Measurements from ENCODE around the gene MTMR1.

MTMR1 gene

DNA sequence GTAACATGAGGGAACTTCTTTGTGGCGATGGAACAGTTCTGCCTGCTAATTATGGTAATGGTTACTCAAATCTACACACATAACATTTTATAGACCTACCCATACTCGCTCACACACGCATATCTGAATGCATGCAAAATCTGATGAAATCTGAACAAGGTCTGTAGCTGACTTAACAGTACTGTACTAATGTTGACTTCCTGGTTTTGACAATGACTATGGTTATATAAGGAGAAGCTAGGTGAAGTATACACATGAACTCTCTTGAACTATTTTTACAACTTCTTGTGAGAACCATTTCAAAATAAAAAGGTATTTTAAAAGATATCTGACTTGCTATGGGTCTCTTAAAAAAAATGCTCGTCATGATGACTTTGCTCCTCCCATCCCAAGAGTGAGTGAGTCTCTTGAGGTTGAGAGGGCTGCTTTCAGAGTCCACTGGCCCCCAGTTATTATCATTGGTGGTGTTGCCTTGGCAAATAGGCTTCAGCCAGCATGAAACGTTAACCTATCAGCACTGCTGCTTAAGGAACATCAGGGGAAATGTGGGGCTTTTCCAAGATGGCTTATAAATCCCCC is 99.8 kb downstream of the MTMR1 start:
- DNase-seq = no peak

DNA sequence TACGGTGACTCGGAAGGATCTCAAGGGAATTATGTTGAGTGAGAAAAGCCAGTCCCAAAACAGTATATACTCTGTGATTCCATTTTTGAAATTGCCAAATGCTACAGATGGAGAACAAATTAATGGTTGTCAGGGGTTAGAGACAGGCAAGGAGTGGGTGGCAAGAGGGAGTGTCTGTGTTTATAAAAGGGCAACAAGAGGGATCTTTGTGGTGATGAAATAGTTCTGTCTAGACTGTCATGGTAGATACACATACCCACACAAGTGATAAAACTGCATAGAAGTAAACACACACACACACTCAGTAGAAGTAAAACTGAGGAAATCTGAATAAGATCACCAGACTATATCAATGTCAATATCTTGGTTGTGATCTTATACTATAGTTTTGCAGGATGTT is 112.5 kb downstream of the MTMR1 start:
- no peak for DNase-seq

DNA sequence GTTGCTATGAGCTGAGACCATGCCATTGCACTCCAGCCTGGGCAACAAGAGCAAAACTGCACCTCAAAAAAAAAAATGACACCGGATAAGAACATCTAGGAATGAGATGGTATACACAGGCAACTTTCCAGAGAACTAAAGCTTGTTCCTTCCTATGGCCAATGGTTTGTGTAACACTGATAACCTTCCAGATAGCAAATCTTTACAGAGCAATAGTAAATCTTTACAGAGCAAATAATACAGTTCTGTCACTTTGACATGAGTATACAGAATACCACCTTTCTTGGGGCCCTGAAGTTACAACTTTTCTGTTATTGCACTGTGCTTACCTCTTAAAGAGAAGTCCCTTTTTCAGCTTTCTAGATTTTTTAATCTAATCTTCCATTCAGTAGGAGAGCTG is 113.6 kb downstream of the MTMR1 start:
- no peak for DNase-seq

DNA sequence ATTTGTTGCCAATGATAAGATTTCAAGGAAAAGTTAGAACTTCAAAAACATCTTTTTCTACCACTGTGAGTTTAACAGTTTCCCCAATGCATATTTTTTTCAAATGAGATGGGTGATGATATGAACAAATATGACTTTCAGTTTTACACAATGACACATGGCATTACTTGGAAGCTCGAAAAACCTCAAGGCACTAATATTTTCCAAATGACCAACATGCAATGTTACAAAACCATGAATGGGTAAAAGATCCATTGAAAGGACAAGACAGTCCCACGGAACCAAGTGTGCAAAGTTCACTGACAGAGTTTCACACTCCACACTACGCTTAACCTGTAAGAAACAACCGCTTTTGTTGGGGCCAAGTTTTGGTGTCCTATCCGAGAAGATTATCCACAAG is 120.7 kb downstream of the MTMR1 start:
- DNase-seq = no peak
